Adrenal gland (tissue), 5 donors: ENCODE measurements around the gene RNF187.

Experiments
- CTCF ChIP-seq, 6 experiments: fragments of 450-650 bp in 4 of 6; fragments of 200-600 bp in 2 of 6; sonication (generic) in 1 of 6; IDR thresholded peaks; 1 replicate in 5 of 6; 2 replicates in 1 of 6; pipeline versions ENCODE4 v1.5.1 to v1.8.0; 2016 to 2021; ENCODE audit warnings: antibody characterized with exemption in 6 of 6, mild to moderate bottlenecking in 2 of 6, moderate library complexity in 1 of 6
- POLR2A ChIP-seq, 2 donors: fragments of 450-650 bp; IDR thresholded peaks; one replicate each; pipeline ENCODE4 v1.6.1; 2017; ENCODE audit warnings: antibody characterized with exemption in 2 of 2, mild to moderate bottlenecking in 2 of 2, moderate library complexity in 1 of 2
- donor health status: DM: no; HTN: no; CAD: no.

GRCh38 chr1:228513236-228513900 is 26.2 kb downstream of the RNF187 start:
- no peak for TF ChIP-seq POLR2A (IDR thresholded peaks at IDR 0.05)
- no peak for TF ChIP-seq CTCF (IDR thresholded peaks at IDR 0.05)
